GM12878 (cell line): ENCODE measurements around the gene CDC42BPA. TPM values are rescaled to one million over a fixed set of nuclear protein-coding genes. Genes with fewer than 3 reads are reported as not detected.
"Not testable (repeated sequence)": the region's sequence is repeated elsewhere in the genome, so short reads cannot be mapped to it uniquely, and the experiment has no call there.

ENCODE experiments used
- ATAC-seq: fragments of 200-7000 bp; cut with Tn5 transposase; 3 replicates; pipeline ENCODE4 v1.9.1; 2020; ENCODE audit warnings: mild to moderate bottlenecking, moderate library complexity
- BruUV-seq: library from RNA; stranded (reverse); fragments of 400-500 nt; replicated peaks from 2 replicates; lab custom pipeline; 2021; lab: Mats Ljungman, UMichigan
- CTCF ChIA-PET: fragments of 300-600 bp; sonication (Branson Sonifier 250); formaldehyde crosslinking; extraction: SDS; loops from one replicate; lab custom pipeline; 2021; ENCODE audit warnings: inconsistent platforms; lab: Yijun Ruan, JAX
- POLR2A ChIA-PET: fragments of 350-600 bp; formaldehyde crosslinking; extraction: SDS; loops from one replicate; lab custom pipeline; 2021; ENCODE audit warnings: inconsistent platforms; lab: Charles Lee
- RAD21 ChIA-PET: fragments of 300-600 bp; sonication (Branson Sonifier 250); formaldehyde crosslinking; loops from one replicate; lab custom pipeline; 2023; ENCODE audit warnings: antibody characterized with exemption; ENCODE audit not compliant: unreplicated experiment; lab: Charles Lee
- SMC1A ChIA-PET: fragments of 300-600 bp; sonication (Branson Sonifier 250); formaldehyde crosslinking; loops from one replicate; lab custom pipeline; 2023; ENCODE audit not compliant: unreplicated experiment, uncharacterized antibody; lab: Charles Lee
- DNase-seq: peaks from one replicate; pipeline ENCODE4 v3.0.0-alpha.2; 2011; ENCODE audit warnings: low read depth, low spot score
- FAIRE-seq: peaks from 3 replicates; lab custom pipeline; 2011; peaks lifted over from hg19 to GRCh38; lab: Jason Lieb, UNC
- H2AFZ ChIP-seq: 2 replicates; pipeline ENCODE4 v1.6.0; 2011; ENCODE audit warnings: low read depth, low read length, control low read depth; ENCODE audit not compliant: control insufficient read depth
- H3K27ac ChIP-seq: 2 replicates; pipeline ENCODE4 v1.5.1; 2011; ENCODE audit warnings: control low read depth; ENCODE audit not compliant: control insufficient read depth, insufficient read depth
- H3K27me3 ChIP-seq, 2 experiments: replicated peaks in 1 of 2; 2 replicates each; pipeline versions ENCODE4 v1.6.0 to v1.6.1; 2011; ENCODE audit warnings: low read length in 1 of 2; ENCODE audit not compliant: control insufficient read depth in 2 of 2, insufficient read depth in 2 of 2
- H3K36me3 ChIP-seq, 2 experiments: 2 replicates each; pipeline ENCODE4 v1.5.1; 2011; ENCODE audit warnings: low read length in 1 of 2; ENCODE audit not compliant: control insufficient read depth in 2 of 2, insufficient read depth in 2 of 2
- H3K4me1 ChIP-seq: 2 replicates; pipeline ENCODE4 v1.6.1; 2011; ENCODE audit warnings: mild to moderate bottlenecking, low read length, moderate library complexity, mixed read lengths; ENCODE audit not compliant: control insufficient read depth, insufficient read depth
- H3K4me2 ChIP-seq: 2 replicates; pipeline ENCODE4 v1.6.0; 2011; ENCODE audit warnings: control low read depth; ENCODE audit not compliant: control insufficient read depth, insufficient read depth
- H3K4me3 ChIP-seq: fragments of 200-600 bp; sonication (generic); 2 replicates; pipeline ENCODE4 v1.5.1; 2016
- H3K79me2 ChIP-seq: 2 replicates; pipeline ENCODE4 v1.6.0; 2011; ENCODE audit warnings: low read length; ENCODE audit not compliant: control insufficient read depth, insufficient read depth
- H3K9ac ChIP-seq: 2 replicates; pipeline ENCODE4 v1.8.0; 2011; ENCODE audit warnings: low read length, control low read depth, mixed read lengths; ENCODE audit not compliant: control insufficient read depth, insufficient read depth
- H3K9me3 ChIP-seq: replicated peaks from 3 replicates; pipeline ENCODE4 v1.5.1; 2011; ENCODE audit warnings: mild to moderate bottlenecking, low read length; ENCODE audit not compliant: control insufficient read depth, insufficient read depth
- H4K20me1 ChIP-seq: 2 replicates; pipeline ENCODE4 v1.6.0; 2011; ENCODE audit not compliant: control insufficient read depth, insufficient read depth
- BCL11A ChIP-seq: IDR thresholded peaks from 2 replicates; pipeline ENCODE4 v1.6.1; 2011; ENCODE audit warnings: low read depth, low read length
- BMI1 ChIP-seq: fragments of 450-650 bp; IDR thresholded peaks from 2 replicates; pipeline ENCODE4 v1.6.1; 2016; ENCODE audit warnings: mild to moderate bottlenecking, moderate library complexity, borderline replicate concordance
- ESRRA ChIP-seq: IDR thresholded peaks from 2 replicates; pipeline ENCODE4 v1.6.1; 2012; ENCODE audit warnings: mild to moderate bottlenecking, low read length, improper control_type of control experiment
- EZH2 ChIP-seq: IDR thresholded peaks from 2 replicates; pipeline ENCODE4 v1.6.1; 2012; ENCODE audit warnings: low read depth, mild to moderate bottlenecking, control low read depth, inconsistent platforms, low read length, borderline replicate concordance; ENCODE audit not compliant: control insufficient read depth
- IKZF2 ChIP-seq, 2 experiments: fragments of 450-650 bp; IDR thresholded peaks; 2 replicates each; pipeline ENCODE4 v1.6.1; 2017; ENCODE audit warnings: mild to moderate bottlenecking in 2 of 2, moderate library complexity in 2 of 2
- MLLT1 ChIP-seq: fragments of 450-650 bp; IDR thresholded peaks from 2 replicates; pipeline ENCODE4 v1.6.1; 2016; ENCODE audit warnings: mild to moderate bottlenecking
- MTA3 ChIP-seq: IDR thresholded peaks from 2 replicates; pipeline ENCODE4 v1.6.1; 2012; ENCODE audit warnings: low read length, inconsistent platforms, borderline replicate concordance
- PML ChIP-seq: IDR thresholded peaks from 2 replicates; pipeline ENCODE4 v1.6.1; 2012; ENCODE audit warnings: low read length, inconsistent platforms
- RUNX3 ChIP-seq: IDR thresholded peaks from 2 replicates; pipeline ENCODE4 v1.6.1; 2012; ENCODE audit warnings: low read length, inconsistent platforms
- TBL1XR1 ChIP-seq: IDR thresholded peaks from 2 replicates; pipeline ENCODE4 v1.6.1; 2012; ENCODE audit warnings: low read depth, low read length, improper control_type of control experiment
- TCF7 ChIP-seq: IDR thresholded peaks from 2 replicates; pipeline ENCODE4 v1.6.1; 2014; ENCODE audit warnings: antibody characterized with exemption, borderline replicate concordance
- WGBS: methylation state at CpG from one replicate; pipeline ENCODE4 v1.1.6; 2016; ENCODE audit warnings: low lambda C conversion rate; ENCODE audit not compliant: insufficient replicate concordance, insufficient coverage; ENCODE audit errors: missing lambda C conversion rate; 5-methylcytosine and 5-hydroxymethylcytosine counted together
- in situ Hi-C: fragments of 300-500 bp; cut with MboI; formaldehyde crosslinking; loops from 9 replicates; pipeline ENCODE4 v1.14.3; 2018; ENCODE audit warnings: mixed read lengths
- intact Hi-C: fragments of 100-400 bp; cut with micrococcal nuclease; formaldehyde crosslinking; loops from one replicate; pipeline ENCODE4 v1.14.2; 2022; ENCODE audit not compliant: unreplicated experiment
- polyA plus RNA-seq, 11 experiments: library from polyadenylated mRNA; depleted of rRNA in 4 of 11; unstranded in 6 of 11; stranded (reverse) in 5 of 11; fragments of >200 nt; fragmentation: Nextera tagmentation in 4 of 11; fragmentation: Illumina TruSeq in 1 of 11; extraction: Ambion mirVana in 4 of 11; extraction: Trizol in 1 of 11; gene quantifications; 1 replicate in 1 of 11; 2 replicates in 10 of 11; pipeline versions ENCODE4 v1.2.1 to v1.2.3, GENCODE V29; 2011 to 2016; ENCODE audit warnings: inconsistent platforms in 2 of 11, missing spikeins in 2 of 11, low read depth in 1 of 11
- total RNA-seq, 4 experiments: library from RNA; depleted of rRNA in 3 of 4; stranded (reverse); fragments of >200 nt in 3 of 4; fragmentation: Illumina TruSeq in 1 of 4; extraction: Trizol in 1 of 4; gene quantifications; 2 replicates each; pipeline versions ENCODE4 v1.2.1 to v1.2.3, GENCODE V29; 2013 to 2021

Gene CDC42BPA
- total and polyA plus RNA-seq, 10 of the 15 experiments (the other 5 are each of a cell fraction or from before 2014, with no cell fraction given): 0.02 to 0.52 (median 0.10) TPM

GRCh38 chr1:227002531-227003049, 315.7 kb downstream of the CDC42BPA start:
- Histone ChIP-seq H3K9me3 (no peaks in the 10 kb centered on the region), H3K9ac (no peak overlapping the region), H3K27me3 (no peaks in the 10 kb centered on the region), H3K4me3 (no peak overlapping the region), H2AFZ (no peak overlapping the region), H3K36me3 (no peaks in the 10 kb centered on the region), H3K4me1 (no peaks in the 10 kb centered on the region), H3K79me2 (no peaks in the 10 kb centered on the region), H3K27ac (no peak overlapping the region), H4K20me1 (no peaks in the 10 kb centered on the region), H3K4me2 (no peak overlapping the region)
- ChIA-PET CTCF (interaction anchor here (2.0 kb wide), 1 partner anchor 8 kb away, joined by 7 read pairs; no protein-coding TSS in a partner anchor), SMC1A (interaction anchor here (1.4 kb wide), 1 partner anchor 10 kb away, joined by 3 read pairs; no protein-coding TSS in a partner anchor), POLR2A (no interaction called here), RAD21 (no interaction called here)
- TF ChIP-seq BCL11A: no peak
- no peak for TF ChIP-seq ESRRA
- no peak for TF ChIP-seq IKZF2 (IDR thresholded peaks at IDR 0.05)
- no peak for TF ChIP-seq RUNX3
- no peak for TF ChIP-seq MTA3
- TF ChIP-seq BMI1: no peak
- no peak for TF ChIP-seq TBL1XR1
- TF ChIP-seq TCF7: no peak
- no peak for TF ChIP-seq EZH2
- TF ChIP-seq PML: no peak
- no peak for TF ChIP-seq MLLT1
- DNase-seq (no peak), FAIRE-seq (no peak), ATAC-seq (no peak)
- BruUV-seq: no TSS peak
- intact Hi-C loops: no loop called here
- WGBS: 49% methylated on average over 3 of the region's 3 CpGs
- in situ Hi-C loops: no loop called here

- H3K4me3 ChIP-seq, BruUV-seq, ATAC-seq, CTCF ChIA-PET, H2AFZ ChIP-seq, H3K9me3 ChIP-seq, POLR2A ChIA-PET, H3K4me2 ChIP-seq, FAIRE-seq, in situ Hi-C loops, SMC1A ChIA-PET, H4K20me1 ChIP-seq, H3K27me3 ChIP-seq, RAD21 ChIA-PET, intact Hi-C loops, H3K27ac ChIP-seq, H3K79me2 ChIP-seq, DNase-seq, H3K36me3 ChIP-seq, H3K9ac ChIP-seq: not testable (repeated sequence)
- peaks cover 12% of the 10 kb centered on the region for H3K4me1 ChIP-seq
- 100% methylated on average over 2 of the region's 2 CpGs for WGBS
Observed at GRCh38 chr1:226999579-226999978, 318.7 kb downstream of the CDC42BPA start.
